ENCODE data around the gene FNDC8. TPM values are rescaled to one million over a fixed set of nuclear protein-coding genes. Genes with fewer than 3 reads are reported as not detected.
"Not testable (repeated sequence)": the region's sequence is repeated elsewhere in the genome, so short reads cannot be mapped to it uniquely, and the experiment has no call there.

The FNDC8 gene
- total RNA-seq, 1 donor from 2014 or later, result not detected

- Mint-ChIP-seq H3K4me3 (no peak overlapping the region), H3K9me3 (no peaks in the 10 kb centered on the region), H3K27me3 (ENCODE audit: insufficient read depth) (no peaks in the 10 kb centered on the region), H3K4me1 (ENCODE audit: low read depth) (no peaks in the 10 kb centered on the region), H3K27ac (peak overlapping the region; percentile 34), H3K36me3 (ENCODE audit: low read depth) (peaks cover 35% of the 10 kb centered on the region)
- DNase-seq (ENCODE audit: low spot score), result no peak
- intact Hi-C loops (cut with micrococcal nuclease), result no loop called here
Measured at GRCh38 chr17:35101725-35102124, 19.7 kb upstream of the FNDC8 start.

DNA sequence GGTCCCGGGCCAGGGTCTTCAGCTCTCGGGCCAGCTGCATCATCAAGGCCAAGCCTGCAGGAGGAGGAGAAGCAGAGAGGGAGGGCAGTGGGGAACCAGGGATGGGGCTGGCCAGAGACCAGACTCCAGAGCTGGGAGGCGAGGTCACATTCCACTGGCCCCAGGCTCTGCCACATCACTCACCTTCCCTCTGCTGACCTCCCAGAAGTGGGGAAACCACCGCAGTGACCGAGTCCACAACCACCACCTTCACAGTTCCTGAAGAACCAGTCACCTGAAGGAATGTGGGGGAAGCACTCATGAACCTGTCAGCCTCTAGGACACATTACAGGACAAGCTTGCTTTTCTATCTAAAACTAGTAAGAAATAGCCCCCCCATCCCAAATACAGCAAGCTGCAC, 18.1 kb upstream of the FNDC8 start:
- H3K9me3 Mint-ChIP-seq, result no peaks in the 10 kb centered on the region
- no peaks in the 10 kb centered on the region for H3K27me3 Mint-ChIP-seq (ENCODE audit: insufficient read depth)
- no peak for DNase-seq (ENCODE audit: low spot score)
- H3K4me3 Mint-ChIP-seq, result no peak overlapping the region
- intact Hi-C loops (cut with micrococcal nuclease), result no loop called here
- no peak overlapping the region for H3K27ac Mint-ChIP-seq
- H3K36me3 Mint-ChIP-seq (ENCODE audit: low read depth), result peaks cover 38% of the 10 kb centered on the region
- H3K4me1 Mint-ChIP-seq (ENCODE audit: low read depth), result no peaks in the 10 kb centered on the region

DNA sequence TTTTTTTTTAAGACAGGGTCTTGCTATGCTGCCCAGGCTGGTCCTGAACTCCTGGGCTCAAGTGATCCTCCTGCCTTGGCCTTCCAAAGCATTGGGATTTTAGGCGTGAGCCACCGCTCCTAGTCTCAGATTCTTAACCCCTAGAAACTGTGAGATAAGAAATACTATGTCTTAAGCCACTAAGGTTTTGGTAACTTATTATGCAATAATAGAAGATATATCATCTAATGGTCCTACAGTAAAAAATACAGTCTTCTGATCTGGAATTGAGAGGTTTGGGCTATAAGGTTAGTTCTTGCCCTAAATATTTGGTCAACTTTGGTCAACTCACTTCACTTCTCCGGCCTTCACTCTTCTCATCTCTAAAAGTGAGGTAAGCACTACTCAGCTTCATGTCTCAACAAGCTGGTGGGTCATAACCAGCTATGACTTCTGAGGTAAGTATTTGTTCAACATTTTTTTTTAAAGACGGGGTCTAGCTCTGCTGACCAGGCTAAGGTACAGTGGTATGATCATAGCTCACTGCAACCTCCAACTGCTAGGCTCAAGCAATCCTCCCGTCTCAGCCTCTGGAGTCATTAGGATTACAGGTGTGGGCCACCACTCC, 16.5 kb upstream of the FNDC8 start:
- Mint-ChIP-seq H3K9me3 (no peaks in the 10 kb centered on the region), H3K27ac (no peak overlapping the region), H3K4me1 (ENCODE audit: low read depth) (no peaks in the 10 kb centered on the region), H3K36me3 (ENCODE audit: low read depth) (peaks cover 34% of the 10 kb centered on the region), H3K4me3 (no peak overlapping the region), H3K27me3 (ENCODE audit: insufficient read depth) (no peaks in the 10 kb centered on the region)
- DNase-seq (ENCODE audit: low spot score), result no peak
- intact Hi-C loops (cut with micrococcal nuclease), result no loop called here

- DNase-seq (ENCODE audit: low spot score); intact Hi-C loops (cut with micrococcal nuclease); H3K27ac Mint-ChIP-seq; H3K27me3 Mint-ChIP-seq (ENCODE audit: insufficient read depth); H3K9me3 Mint-ChIP-seq; H3K4me3 Mint-ChIP-seq: not testable (repeated sequence)
- H3K4me1 Mint-ChIP-seq (ENCODE audit: low read depth), result peaks cover 19% of the 10 kb centered on the region
- H3K36me3 Mint-ChIP-seq (ENCODE audit: low read depth), result peaks cover 25% of the 10 kb centered on the region
Measured at GRCh38 chr17:35110791-35111190, 10.6 kb upstream of the FNDC8 start.

DNA sequence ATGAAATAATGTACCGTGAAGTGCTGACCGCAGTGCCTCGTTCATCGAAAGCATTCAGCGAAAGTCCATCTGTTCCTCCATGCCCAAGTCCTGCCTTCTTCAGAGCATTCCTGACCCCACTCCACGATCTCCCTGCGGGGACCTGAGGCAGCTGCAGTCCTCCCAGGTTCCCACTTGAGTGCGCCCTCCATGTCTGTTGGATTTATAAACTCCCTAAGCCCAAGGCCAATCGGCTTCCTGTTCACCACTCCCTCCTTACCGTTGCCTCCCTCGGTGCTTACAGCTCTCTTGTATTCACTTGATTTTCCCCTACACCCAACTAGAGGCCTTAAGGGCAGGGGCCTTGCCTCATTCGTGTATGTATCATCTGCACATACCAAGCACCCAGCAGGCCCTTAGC, 4.6 kb upstream of the FNDC8 start:
- Mint-ChIP-seq H3K4me1 (ENCODE audit: low read depth) (peaks cover 40% of the 10 kb centered on the region), H3K4me3 (no peak overlapping the region), H3K9me3 (no peaks in the 10 kb centered on the region), H3K36me3 (ENCODE audit: low read depth) (peaks cover 13% of the 10 kb centered on the region), H3K27ac (no peak overlapping the region), H3K27me3 (ENCODE audit: insufficient read depth) (no peaks in the 10 kb centered on the region)
- intact Hi-C loops (cut with micrococcal nuclease), result no loop called here
- no peak for DNase-seq (ENCODE audit: low spot score)

- no peaks in the 10 kb centered on the region for H3K27me3 Mint-ChIP-seq (ENCODE audit: insufficient read depth)
- no peaks in the 10 kb centered on the region for H3K9me3 Mint-ChIP-seq
- H3K36me3 Mint-ChIP-seq (ENCODE audit: low read depth), result peaks cover 13% of the 10 kb centered on the region
- peak overlapping the region; percentile 88 for H3K4me3 Mint-ChIP-seq
- DNase-seq (ENCODE audit: low spot score), result peak; percentile 16
- peak overlapping the region; percentile 18 for H3K27ac Mint-ChIP-seq
- peaks cover 36% of the 10 kb centered on the region for H3K4me1 Mint-ChIP-seq (ENCODE audit: low read depth)
- intact Hi-C loops (cut with micrococcal nuclease), result loop anchor here (1.0 kb wide), 1 partner anchor 698 kb away; no protein-coding TSS in a partner anchor
Measured at GRCh38 chr17:35117984-35118383, 3.4 kb upstream of the FNDC8 start.

- Mint-ChIP-seq H3K36me3 (ENCODE audit: low read depth) (peaks cover 13% of the 10 kb centered on the region), H3K9me3 (no peaks in the 10 kb centered on the region), H3K4me3 (peak within 1 kb of the TSS; percentile 96), H3K4me1 (ENCODE audit: low read depth) (peaks cover 31% of the 10 kb centered on the region), H3K27ac (peak within 1 kb of the TSS; percentile 95), H3K27me3 (ENCODE audit: insufficient read depth) (no peaks in the 10 kb centered on the region)
- peak; percentile 73 for DNase-seq (ENCODE audit: low spot score)
- intact Hi-C loops (cut with micrococcal nuclease), result loop anchor here (1.0 kb wide), 7 partner anchors 30 to 577 kb away; partner anchors contain the start of genes CCT6B, LIG3 and ZNF830
Measured at GRCh38 chr17:35119370-35120165, 1.8 kb upstream of the FNDC8 start, which contains the start of gene RAD51D. RAD51D (minus strand) TSS chr17:35119860; CDS start chr17:35119613, 247 bp downstream.

GRCh38 chr17:35127751-35128514, 6.5 kb downstream of the FNDC8 start:
- Mint-ChIP-seq H3K27ac (no peak overlapping the region), H3K36me3 (ENCODE audit: low read depth) (peaks cover 20% of the 10 kb centered on the region), H3K9me3 (no peaks in the 10 kb centered on the region), H3K4me3 (no peak overlapping the region), H3K27me3 (ENCODE audit: insufficient read depth) (no peaks in the 10 kb centered on the region), H3K4me1 (ENCODE audit: low read depth) (peaks cover 6% of the 10 kb centered on the region)
- intact Hi-C loops (cut with micrococcal nuclease), result no loop called here
- DNase-seq (ENCODE audit: low spot score), result no peak

DNA sequence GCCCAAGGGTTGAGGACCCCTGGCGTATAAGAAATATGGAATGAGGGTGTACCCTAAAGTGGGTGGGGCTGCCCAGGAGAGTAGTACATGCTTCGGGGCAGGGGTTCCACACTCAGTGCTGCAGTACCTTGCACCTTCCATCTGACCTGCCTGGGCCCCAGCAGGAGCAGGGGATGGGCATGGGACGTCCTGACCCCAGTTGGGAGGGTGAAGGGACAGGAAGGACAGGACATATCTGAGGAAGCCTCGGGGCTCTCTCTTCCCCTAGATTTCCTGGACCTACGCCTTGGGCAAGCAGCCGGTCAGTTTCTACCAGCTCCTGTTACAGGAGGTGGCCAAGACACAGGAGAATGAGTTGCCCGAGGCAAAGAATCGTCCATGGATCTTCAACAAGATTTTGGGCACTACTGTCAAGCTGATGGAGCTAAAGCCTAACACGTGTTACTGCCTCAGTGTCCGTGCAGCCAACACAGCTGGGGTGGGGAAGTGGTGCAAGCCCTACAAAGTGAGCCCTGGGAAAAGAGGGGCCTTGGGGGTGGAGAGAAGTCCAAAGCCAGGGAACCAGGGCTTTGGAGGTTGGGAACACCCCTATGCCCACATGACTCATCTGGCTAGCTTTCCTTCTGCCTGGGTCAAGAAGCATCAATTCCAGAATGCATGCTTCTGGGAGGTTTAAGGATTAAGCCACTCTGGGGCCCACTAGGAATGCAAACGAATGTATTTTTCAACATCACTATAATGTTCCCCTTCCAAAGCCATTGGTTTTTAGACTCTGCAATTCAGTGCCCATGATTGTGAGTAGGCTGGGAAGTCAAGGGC, 7.9 kb downstream of the FNDC8 start:
- Mint-ChIP-seq H3K4me3 (no peak overlapping the region), H3K9me3 (no peaks in the 10 kb centered on the region), H3K4me1 (ENCODE audit: low read depth) (peaks cover 6% of the 10 kb centered on the region), H3K36me3 (ENCODE audit: low read depth) (peaks cover 33% of the 10 kb centered on the region), H3K27ac (no peak overlapping the region), H3K27me3 (ENCODE audit: insufficient read depth) (no peaks in the 10 kb centered on the region)
- DNase-seq (ENCODE audit: low spot score), result no peak
- intact Hi-C loops (cut with micrococcal nuclease), result no loop called here

DNA sequence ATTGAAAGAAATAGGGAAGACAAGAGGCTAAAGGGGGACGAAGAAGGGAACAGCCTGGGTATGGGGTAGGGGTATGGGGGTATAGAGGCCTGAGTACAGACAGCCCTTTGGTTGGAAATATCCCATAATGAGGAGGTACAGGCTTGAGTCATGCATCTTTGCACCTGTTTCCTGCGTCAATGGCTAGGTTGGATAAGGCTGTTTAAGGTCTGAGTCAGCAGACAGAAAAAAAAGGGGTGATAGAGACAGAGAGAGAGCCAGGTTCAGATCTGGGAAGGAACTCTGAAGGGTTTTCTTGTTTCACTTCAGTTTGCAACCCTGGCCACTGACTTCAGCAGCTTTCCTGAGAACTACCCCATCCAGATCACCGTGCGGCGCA, 8.5 kb downstream of the FNDC8 start:
- Mint-ChIP-seq H3K9me3 (no peaks in the 10 kb centered on the region), H3K4me1 (ENCODE audit: low read depth) (peaks cover 6% of the 10 kb centered on the region), H3K36me3 (ENCODE audit: low read depth) (peaks cover 37% of the 10 kb centered on the region), H3K27me3 (ENCODE audit: insufficient read depth) (no peaks in the 10 kb centered on the region), H3K27ac (no peak overlapping the region), H3K4me3 (no peak overlapping the region)
- intact Hi-C loops (cut with micrococcal nuclease), result no loop called here
- DNase-seq (ENCODE audit: low spot score), result no peak

DNA sequence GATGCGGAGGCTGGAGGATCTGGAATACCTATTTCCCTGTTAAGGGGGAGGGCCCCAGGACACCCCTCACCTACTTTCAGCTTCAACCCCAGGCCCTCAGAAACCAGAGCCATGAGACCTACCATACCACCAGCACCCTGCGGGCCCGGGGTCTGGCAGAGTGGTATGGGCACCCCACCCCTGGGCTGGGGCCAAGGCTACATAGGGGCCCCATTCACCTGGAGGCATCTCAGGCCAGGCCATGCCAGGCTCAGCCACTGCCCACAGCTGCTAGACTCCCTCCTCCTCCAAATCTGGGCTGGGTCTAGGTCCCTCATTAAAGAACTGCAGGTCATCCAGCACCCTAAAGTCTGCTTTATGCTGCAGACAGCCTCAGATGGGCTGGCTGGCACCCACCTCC, 9.0 kb downstream of the FNDC8 start:
- H3K4me1 Mint-ChIP-seq (ENCODE audit: low read depth), result peaks cover 6% of the 10 kb centered on the region
- H3K27me3 Mint-ChIP-seq (ENCODE audit: insufficient read depth), result no peaks in the 10 kb centered on the region
- peaks cover 41% of the 10 kb centered on the region for H3K36me3 Mint-ChIP-seq (ENCODE audit: low read depth)
- H3K9me3 Mint-ChIP-seq, result no peaks in the 10 kb centered on the region
- H3K27ac Mint-ChIP-seq, result no peak overlapping the region
- intact Hi-C loops (cut with micrococcal nuclease), result no loop called here
- no peak overlapping the region for H3K4me3 Mint-ChIP-seq
- DNase-seq (ENCODE audit: low spot score), result no peak

- no peaks in the 10 kb centered on the region for H3K9me3 Mint-ChIP-seq
- no peak overlapping the region for H3K4me3 Mint-ChIP-seq
- H3K27ac Mint-ChIP-seq, result no peak overlapping the region
- peaks cover 11% of the 10 kb centered on the region for H3K4me1 Mint-ChIP-seq (ENCODE audit: low read depth)
- no peak for DNase-seq (ENCODE audit: low spot score)
- no peaks in the 10 kb centered on the region for H3K27me3 Mint-ChIP-seq (ENCODE audit: insufficient read depth)
- intact Hi-C loops (cut with micrococcal nuclease), result no loop called here
- H3K36me3 Mint-ChIP-seq (ENCODE audit: low read depth), result peaks cover 56% of the 10 kb centered on the region
Measured at GRCh38 chr17:35132099-35132498, 10.7 kb downstream of the FNDC8 start.
